SK-N-SH (cell line): Measurements from ENCODE around the gene ADIPOR2. TPM values are rescaled to one million over a fixed set of nuclear protein-coding genes. Genes with fewer than 3 reads are reported as not detected.

Experiments used
- CTCF ChIA-PET: fragments of 300-600, 350-600 bp; formaldehyde crosslinking; extraction: SDS; loops from one replicate; lab custom pipeline; 2021; lab: Yijun Ruan, JAX
- POLR2A ChIA-PET: fragments of 350-600 bp; sonication (Branson Sonifier 250); formaldehyde crosslinking; extraction: SDS; loops from one replicate; lab custom pipeline; 2020; ENCODE audit warnings: antibody characterized with exemption, inconsistent platforms; lab: Yijun Ruan, JAX
- DNase-seq: peaks from one replicate; pipeline ENCODE4 v3.0.0; 2012
- H2AFZ ChIP-seq: fragments of 200-600 bp; sonication (generic); 2 replicates; pipeline ENCODE4 v1.8.1; 2016; ENCODE audit warnings: antibody characterized with exemption, mild to moderate bottlenecking, low read depth
- H3F3A ChIP-seq: fragments of 200-600 bp; sonication (generic); replicated peaks from 2 replicates; pipeline ENCODE3; 2016; ENCODE audit warnings: antibody characterized with exemption, mild to moderate bottlenecking; ENCODE audit not compliant: insufficient read depth
- H3K27ac ChIP-seq, 2 experiments: fragments of 200-500 bp in 1 of 2; fragments of 200-600 bp in 1 of 2; sonication (Bioruptor generic) in 1 of 2; sonication (generic), shearing (Covaris generic) in 1 of 2; 2 replicates each; pipeline versions ENCODE4 v1.5.1 to v1.6.1; 2014 to 2016; ENCODE audit warnings: low read depth in 2 of 2, inconsistent platforms in 1 of 2, low read length in 1 of 2, mild to moderate bottlenecking in 1 of 2, mixed read lengths in 1 of 2
- H3K27me3 ChIP-seq: fragments of 200-600 bp; sonication (generic), shearing (Covaris generic); 2 replicates; pipeline ENCODE4 v1.6.1; 2016; ENCODE audit warnings: mixed run types; ENCODE audit not compliant: insufficient read depth
- H3K36me3 ChIP-seq, 2 experiments: fragments of 200-500 bp in 1 of 2; fragments of 200-600 bp in 1 of 2; sonication (Bioruptor generic) in 1 of 2; sonication (generic) in 1 of 2; replicated peaks in 1 of 2; 2 replicates each; pipeline versions ENCODE3 to v1.5.1; 2014 to 2016; ENCODE audit warnings: low read length in 1 of 2, mild to moderate bottlenecking in 1 of 2; ENCODE audit not compliant: insufficient read depth in 2 of 2, control insufficient read depth in 1 of 2
- H3K4me1 ChIP-seq, 2 experiments: fragments of 200-500 bp in 1 of 2; fragments of 200-600 bp in 1 of 2; sonication (Bioruptor generic) in 1 of 2; sonication (generic), shearing (Covaris generic) in 1 of 2; 2 replicates each; pipeline versions ENCODE4 v1.5.1 to v1.6.1; 2014 to 2016; ENCODE audit warnings: low read depth in 1 of 2, low read length in 1 of 2, mixed run types in 1 of 2; ENCODE audit not compliant: insufficient read depth in 2 of 2, control insufficient read depth in 1 of 2
- H3K4me2 ChIP-seq: fragments of 200-600 bp; sonication (generic), shearing (Covaris generic); 2 replicates; pipeline ENCODE4 v1.6.1; 2017; ENCODE audit warnings: mixed run types
- H3K4me3 ChIP-seq, 2 experiments: fragments of 200-500 bp in 1 of 2; fragments of 200-600 bp in 1 of 2; sonication (Bioruptor generic) in 1 of 2; sonication (generic), shearing (Covaris generic) in 1 of 2; 2 replicates each; pipeline versions ENCODE4 v1.5.1 to v1.8.1; 2014 to 2016; ENCODE audit warnings: low read depth in 2 of 2, inconsistent platforms in 1 of 2, low read length in 1 of 2, mild to moderate bottlenecking in 1 of 2, mixed read lengths in 1 of 2, moderate library complexity in 1 of 2
- H3K79me2 ChIP-seq: fragments of 200-600 bp; sonication (generic); 2 replicates; pipeline ENCODE4 v1.8.1; 2017; ENCODE audit warnings: mild to moderate bottlenecking; ENCODE audit not compliant: insufficient read depth
- H3K9ac ChIP-seq: fragments of 200-600 bp; sonication (generic); 2 replicates; pipeline ENCODE4 v1.6.1; 2017; ENCODE audit warnings: mixed run types
- H3K9me2 ChIP-seq: fragments of 200-600 bp; sonication (generic); 2 replicates; pipeline ENCODE4 v1.6.1; 2017; ENCODE audit warnings: mixed run types
- H3K9me3 ChIP-seq: fragments of 200-600 bp; sonication (generic); 2 replicates; pipeline ENCODE4 v1.6.1; 2017; ENCODE audit warnings: mixed run types, mild to moderate bottlenecking, moderate library complexity
- H4K20me1 ChIP-seq: fragments of 200-600 bp; sonication (generic); 2 replicates; pipeline ENCODE4 v1.6.1; 2017; ENCODE audit warnings: mild to moderate bottlenecking, mixed run types; ENCODE audit not compliant: insufficient read depth
- CHD2 ChIP-seq: fragments of 150-350 bp; IDR thresholded peaks from 2 replicates; pipeline ENCODE4 v1.6.1; 2018; ENCODE audit warnings: low read length; ENCODE audit not compliant: partially characterized antibody
- ELF1 ChIP-seq: IDR thresholded peaks from 2 replicates; pipeline ENCODE4 v1.4.0; 2012
- EP300 ChIP-seq, 2 experiments: IDR thresholded peaks; 2 replicates each; pipeline versions ENCODE4 v1.4.0 to v1.6.1; 2012; ENCODE audit warnings: borderline replicate concordance in 1 of 2, low read depth in 1 of 2, low read length in 1 of 2
- EZH2phosphoT487 ChIP-seq: fragments of 200-600 bp; sonication (generic); IDR thresholded peaks from 2 replicates; pipeline ENCODE4 v1.6.1; 2017; ENCODE audit warnings: low read depth, mixed run types, mild to moderate bottlenecking, antibody characterized with exemption, moderate library complexity, borderline replicate concordance
- FOSL2 ChIP-seq: IDR thresholded peaks from 2 replicates; pipeline ENCODE4 v1.4.0; 2012; ENCODE audit warnings: low read depth, mild to moderate bottlenecking, moderate library complexity, borderline replicate concordance
- FOXJ3 ChIP-seq: sonication (generic); formaldehyde crosslinking; IDR thresholded peaks from 2 replicates; pipeline ENCODE4 v1.5.1; 2020; ENCODE audit warnings: mild to moderate bottlenecking, missing genetic modification reagents
- GABPA ChIP-seq: IDR thresholded peaks from 2 replicates; pipeline ENCODE4 v1.4.0; 2012; ENCODE audit warnings: low read depth, mild to moderate bottlenecking
- GATA2 ChIP-seq: sonication (generic); formaldehyde crosslinking; IDR thresholded peaks from 2 replicates; pipeline ENCODE4 v1.5.0; 2020; ENCODE audit warnings: mild to moderate bottlenecking, missing genetic modification reagents
- MXI1 ChIP-seq: IDR thresholded peaks from 2 replicates; pipeline ENCODE4 v1.6.1; 2012; ENCODE audit warnings: mild to moderate bottlenecking, low read depth, low read length, improper control_type of control experiment
- NFIC ChIP-seq: IDR thresholded peaks from 2 replicates; pipeline ENCODE4 v1.4.0; 2012; ENCODE audit warnings: borderline replicate concordance
- NRF1 ChIP-seq: IDR thresholded peaks from 2 replicates; pipeline ENCODE4 v1.6.1; 2012; ENCODE audit warnings: low read depth, mild to moderate bottlenecking, low read length
- POLR2AphosphoS5 ChIP-seq: IDR thresholded peaks from 2 replicates; pipeline ENCODE4 v1.6.1; 2012; ENCODE audit warnings: low read depth, low read length
- RFX5 ChIP-seq: IDR thresholded peaks from 2 replicates; pipeline ENCODE4 v1.6.1; 2012; ENCODE audit warnings: mild to moderate bottlenecking, improper control_type of control experiment, low read length
- RXRA ChIP-seq: IDR thresholded peaks from 2 replicates; pipeline ENCODE4 v1.4.0; 2012; ENCODE audit warnings: low read depth, mild to moderate bottlenecking, borderline replicate concordance
- SIN3A ChIP-seq: IDR thresholded peaks from 2 replicates; pipeline ENCODE4 v1.6.1; 2012; ENCODE audit warnings: low read depth, mild to moderate bottlenecking, low read length, moderate library complexity, borderline replicate concordance
- SMC3 ChIP-seq: IDR thresholded peaks from 2 replicates; pipeline ENCODE4 v1.6.1; 2012; ENCODE audit warnings: low read depth, low read length, improper control_type of control experiment
- TAF1 ChIP-seq: IDR thresholded peaks from 2 replicates; pipeline ENCODE4 v1.6.1; 2012; ENCODE audit warnings: low read depth, mild to moderate bottlenecking, low read length, moderate library complexity, borderline replicate concordance
- TCF12 ChIP-seq: IDR thresholded peaks from 2 replicates; pipeline ENCODE4 v1.4.0; 2012
- TEAD4 ChIP-seq: IDR thresholded peaks from 2 replicates; pipeline ENCODE4 v1.4.0; 2012; ENCODE audit warnings: mild to moderate bottlenecking, borderline replicate concordance; ENCODE audit not compliant: insufficient read depth
- USF1 ChIP-seq: IDR thresholded peaks from 2 replicates; pipeline ENCODE4 v1.4.0; 2012; ENCODE audit warnings: low read depth, borderline replicate concordance
- YY1 ChIP-seq: IDR thresholded peaks from 2 replicates; pipeline ENCODE4 v1.4.0; 2012; ENCODE audit warnings: low read depth, mild to moderate bottlenecking
- WGBS: methylation state at CpG from one replicate; pipeline ENCODE4 v1.1.6; 2017; ENCODE audit warnings: low lambda C conversion rate; 5-methylcytosine and 5-hydroxymethylcytosine counted together
- polyA plus RNA-seq, 3 experiments: library from polyadenylated mRNA; depleted of rRNA; stranded (reverse); fragments of >200 nt; gene quantifications; 2 replicates each; pipeline ENCODE4 v1.2.3, GENCODE V29; 2012
- TF ChIP-seq, protein P1 (sequence below): fragments of 200-600 bp; sonication (generic); IDR thresholded peaks from 2 replicates; pipeline ENCODE4 v1.6.1; 2017; ENCODE audit warnings: antibody characterized with exemption, mild to moderate bottlenecking, moderate library complexity

ADIPOR2 gene
- polyA plus RNA-seq, 1 of the 3 experiments (the other 2 are of a cell fraction), result 17.1 TPM

DNA sequence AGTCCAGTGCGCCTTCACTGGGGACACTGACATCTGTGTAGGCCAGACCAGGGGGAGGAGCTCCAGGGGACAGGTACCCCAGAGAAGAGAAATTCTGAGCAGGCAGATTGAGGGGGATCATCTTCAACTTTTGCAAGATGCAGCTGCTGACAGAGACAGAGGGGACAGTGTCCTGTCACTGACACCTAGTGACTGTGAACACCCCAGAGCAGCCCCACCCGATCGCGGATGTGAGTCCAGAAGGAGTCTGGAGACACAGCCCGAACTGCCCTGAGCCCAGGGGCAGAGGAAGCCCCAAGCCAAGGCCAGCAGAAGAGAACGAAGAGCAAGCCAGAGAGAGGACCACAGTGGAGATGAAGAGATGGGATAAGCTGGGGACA lies 107.8 kb downstream of the ADIPOR2 start (continued):
- TF ChIP-seq SMC3, result no peak
- TF ChIP-seq POLR2AphosphoS5, result no peak
- no peak for TF ChIP-seq GATA2 (CRISPR knock-in tag)
- TF ChIP-seq GABPA, result no peak
- no peak for TF ChIP-seq EP300 (IDR thresholded peaks at IDR 0.05; ENCODE audit: borderline replicate concordance in 1 of 2, low read depth in 1 of 2, low read length in 1 of 2)
- no peak for TF ChIP-seq FOXJ3 (CRISPR knock-in tag)

DNA sequence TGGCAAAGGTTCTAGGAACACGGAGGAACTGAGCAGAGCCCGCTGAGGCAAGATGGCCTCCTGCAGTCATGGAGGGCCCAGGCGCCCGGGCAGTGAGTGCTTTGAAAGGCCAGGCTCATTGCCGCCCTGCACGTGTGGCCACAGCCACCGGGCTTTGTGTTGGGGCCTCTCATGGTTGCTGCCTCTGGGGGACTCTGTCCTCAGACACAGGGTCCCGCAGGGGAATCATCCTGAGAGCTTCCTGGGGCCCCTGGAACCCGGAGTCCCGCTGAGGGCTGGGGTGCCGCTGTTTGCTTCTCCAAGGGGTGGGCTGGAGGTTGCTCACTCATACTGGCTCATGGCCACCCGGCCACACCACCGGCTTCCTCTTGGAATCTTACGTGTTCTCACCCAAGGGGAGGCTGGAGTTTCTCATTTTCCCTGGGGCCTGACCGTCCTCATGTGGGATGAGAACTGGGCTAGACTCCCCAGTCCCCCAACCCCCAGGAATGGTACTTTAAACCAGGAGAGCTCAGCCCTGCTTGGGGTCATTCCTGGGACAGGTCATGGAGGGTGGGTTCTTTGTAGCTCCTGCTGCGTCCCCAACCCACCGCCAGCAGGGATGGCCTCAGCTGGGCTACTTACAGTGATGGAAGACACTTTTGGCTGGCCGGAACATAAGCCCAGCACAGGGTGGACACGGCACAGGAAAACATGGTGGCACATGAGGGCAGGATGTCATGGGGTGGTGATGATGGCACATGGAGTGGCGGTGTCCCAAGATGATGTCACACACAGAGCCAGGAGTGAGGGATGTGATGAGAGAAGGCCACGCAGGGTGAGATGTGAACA lies 108.4 kb downstream of the ADIPOR2 start:
- H3K27me3 ChIP-seq, result no peaks in the 10 kb centered on the region
- DNase-seq, result peak; percentile 11
- no peak overlapping the region for H3K4me2 ChIP-seq
- no peaks in the 10 kb centered on the region for H3K9me3 ChIP-seq
- no peak for TF ChIP-seq USF1
- no peak for TF ChIP-seq CHD2
- TF ChIP-seq GATA2 (CRISPR knock-in tag), result no peak
- TF ChIP-seq TAF1, result no peak
- POLR2A ChIA-PET, result no interaction called here
- no peak overlapping the region for H3K27ac ChIP-seq
- H3K9ac ChIP-seq, result no peak overlapping the region
- no peak overlapping the region for H3K4me3 ChIP-seq
- CTCF ChIA-PET, result interaction anchor here (0.7 to 17.5 kb wide), 4 partner anchors 115 to 167 kb away, joined by 3 to 349 read pairs (median 88); partner anchors contain the start of gene WNT5B
- no peak overlapping the region for H2AFZ ChIP-seq
- H3K79me2 ChIP-seq, result no peaks in the 10 kb centered on the region
- H3K4me1 ChIP-seq, result peaks cover 0 to 36% of the 10 kb centered on the region in 2 experiments; a peak in 1 of 4 replicates
- 88% methylated on average over 15 of the region's 21 CpGs for WGBS
- H3K9me2 ChIP-seq, result no peaks in the 10 kb centered on the region
- H3K36me3 ChIP-seq, result no peaks in the 10 kb centered on the region
- H3F3A ChIP-seq, result no peaks in the 10 kb centered on the region
- H4K20me1 ChIP-seq, result no peaks in the 10 kb centered on the region

GRCh38 chr12:1799882-1800400 lies 109.1 kb downstream of the ADIPOR2 start:
- H3K9ac ChIP-seq, result no peak overlapping the region
- peaks cover 0 to 37% of the 10 kb centered on the region in 2 experiments; a peak in 1 of 4 replicates for H3K4me1 ChIP-seq
- WGBS, result 75% methylated on average over 6 of the region's 12 CpGs
- peak; percentile 18 for DNase-seq
- no peak overlapping the region; a peak in 1 of 4 replicates for H3K27ac ChIP-seq
- H3K9me2 ChIP-seq, result no peaks in the 10 kb centered on the region
- H2AFZ ChIP-seq, result no peak overlapping the region
- no peaks in the 10 kb centered on the region for H3K79me2 ChIP-seq
- H3K27me3 ChIP-seq, result no peaks in the 10 kb centered on the region
- H3K4me2 ChIP-seq, result no peak overlapping the region
- H3K36me3 ChIP-seq, result no peaks in the 10 kb centered on the region
- ChIA-PET POLR2A (no interaction called here), CTCF (interaction anchor here (0.8 to 17.5 kb wide), 7 partner anchors 9 to 786 kb away, joined by 3 to 349 read pairs (median 4); no protein-coding TSS in a partner anchor)
- no peaks in the 10 kb centered on the region for H3F3A ChIP-seq
- no peaks in the 10 kb centered on the region for H4K20me1 ChIP-seq
- H3K4me3 ChIP-seq, result no peak overlapping the region
- no peaks in the 10 kb centered on the region for H3K9me3 ChIP-seq
- no peak for TF ChIP-seq RFX5
- TF ChIP-seq TCF12, result no peak
- no peak for TF ChIP-seq NRF1
- no peak for TF ChIP-seq ELF1
- no peak for TF ChIP-seq FOSL2
- TF ChIP-seq TEAD4, result no peak
- no peak for TF ChIP-seq CHD2
- TF ChIP-seq GABPA, result no peak
- TF ChIP-seq RXRA, result no peak
- TF ChIP-seq EP300 (IDR thresholded peaks at IDR 0.05; ENCODE audit: borderline replicate concordance in 1 of 2, low read depth in 1 of 2, low read length in 1 of 2), result no peak
- no peak for TF ChIP-seq SIN3A
- TF ChIP-seq SMC3, result no peak
- no peak for TF ChIP-seq MXI1
- TF ChIP-seq, protein P1, sequence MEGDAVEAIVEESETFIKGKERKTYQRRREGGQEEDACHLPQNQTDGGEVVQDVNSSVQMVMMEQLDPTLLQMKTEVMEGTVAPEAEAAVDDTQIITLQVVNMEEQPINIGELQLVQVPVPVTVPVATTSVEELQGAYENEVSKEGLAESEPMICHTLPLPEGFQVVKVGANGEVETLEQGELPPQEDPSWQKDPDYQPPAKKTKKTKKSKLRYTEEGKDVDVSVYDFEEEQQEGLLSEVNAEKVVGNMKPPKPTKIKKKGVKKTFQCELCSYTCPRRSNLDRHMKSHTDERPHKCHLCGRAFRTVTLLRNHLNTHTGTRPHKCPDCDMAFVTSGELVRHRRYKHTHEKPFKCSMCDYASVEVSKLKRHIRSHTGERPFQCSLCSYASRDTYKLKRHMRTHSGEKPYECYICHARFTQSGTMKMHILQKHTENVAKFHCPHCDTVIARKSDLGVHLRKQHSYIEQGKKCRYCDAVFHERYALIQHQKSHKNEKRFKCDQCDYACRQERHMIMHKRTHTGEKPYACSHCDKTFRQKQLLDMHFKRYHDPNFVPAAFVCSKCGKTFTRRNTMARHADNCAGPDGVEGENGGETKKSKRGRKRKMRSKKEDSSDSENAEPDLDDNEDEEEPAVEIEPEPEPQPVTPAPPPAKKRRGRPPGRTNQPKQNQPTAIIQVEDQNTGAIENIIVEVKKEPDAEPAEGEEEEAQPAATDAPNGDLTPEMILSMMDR, result no peak
- TF ChIP-seq YY1, result no peak
- no peak for TF ChIP-seq NFIC
- TF ChIP-seq EZH2phosphoT487, result no peak
